GM12878 (cell line): ENCODE results near the gene HUS1. TPM values are rescaled to one million over a fixed set of nuclear protein-coding genes. Genes with fewer than 3 reads are reported as not detected.
A peak's percentile ranks its signal among the peaks of the same experiment; 100 is the strongest.

Experiments used
- ATF7 ChIP-seq: fragments of 450-650 bp; IDR thresholded peaks from 2 replicates; pipeline ENCODE4 v1.6.1; 2016; ENCODE audit warnings: low read depth, mild to moderate bottlenecking
- BACH1 ChIP-seq: fragments of 450-650 bp; IDR thresholded peaks from 2 replicates; pipeline ENCODE4 v1.6.1; 2017; ENCODE audit warnings: mild to moderate bottlenecking, borderline replicate concordance
- CBX5 ChIP-seq: sonication (generic); IDR thresholded peaks from 2 replicates; pipeline ENCODE4 v1.6.1; 2016; ENCODE audit warnings: low read depth, moderate library complexity, mild to moderate bottlenecking, inconsistent platforms
- CHD2 ChIP-seq: IDR thresholded peaks from 2 replicates; pipeline ENCODE4 v1.6.1; 2011; ENCODE audit warnings: low read depth, low read length, improper control_type of control experiment, borderline replicate concordance
- CREM ChIP-seq: IDR thresholded peaks from 2 replicates; pipeline ENCODE4 v1.6.1; 2014; ENCODE audit warnings: antibody characterized with exemption, low read depth
- DPF2 ChIP-seq: fragments of 450-650 bp; IDR thresholded peaks from 2 replicates; pipeline ENCODE4 v1.6.1; 2017; ENCODE audit warnings: mild to moderate bottlenecking
- FOXK2 ChIP-seq: fragments of 450-650 bp; IDR thresholded peaks from 2 replicates; pipeline ENCODE4 v1.6.1; 2017; ENCODE audit warnings: mild to moderate bottlenecking, moderate library complexity
- FOXM1 ChIP-seq: IDR thresholded peaks from 2 replicates; pipeline ENCODE4 v1.6.1; 2012; ENCODE audit warnings: low read depth, mild to moderate bottlenecking, inconsistent platforms, low read length, moderate library complexity
- JUND ChIP-seq: IDR thresholded peaks from 2 replicates; pipeline ENCODE4 v1.6.1; 2012; ENCODE audit warnings: low read depth, mild to moderate bottlenecking, low read length, improper control_type of control experiment, moderate library complexity
- KLF5 ChIP-seq: fragments of 450-650 bp; IDR thresholded peaks from 2 replicates; pipeline ENCODE4 v1.6.1; 2014; ENCODE audit warnings: mild to moderate bottlenecking; ENCODE audit not compliant: partially characterized antibody
- LARP7 ChIP-seq: fragments of 450-650 bp; IDR thresholded peaks from 2 replicates; pipeline ENCODE4 v1.6.1; 2017; ENCODE audit warnings: mild to moderate bottlenecking
- NFIC ChIP-seq: IDR thresholded peaks from 2 replicates; pipeline ENCODE4 v1.6.1; 2012; ENCODE audit warnings: low read depth, mild to moderate bottlenecking, inconsistent platforms, low read length, moderate library complexity
- PAX5 ChIP-seq: IDR thresholded peaks from 2 replicates; pipeline ENCODE4 v1.6.1; 2011; ENCODE audit warnings: low read depth, low read length, borderline replicate concordance
- POU2F2 ChIP-seq: IDR thresholded peaks from 3 replicates; pipeline ENCODE4 v1.6.1; 2011; ENCODE audit warnings: low read depth, mild to moderate bottlenecking, low read length, borderline replicate concordance
- SP1 ChIP-seq: IDR thresholded peaks from one replicate; pipeline ENCODE4 v1.6.1; 2011; ENCODE audit warnings: low read depth, low read length
- STAT3 ChIP-seq: IDR thresholded peaks from 2 replicates; pipeline ENCODE4 v1.6.1; 2011; ENCODE audit warnings: low read depth, low read length, improper control_type of control experiment
- SUPT20H ChIP-seq: IDR thresholded peaks from 2 replicates; pipeline ENCODE4 v1.6.1; 2011; ENCODE audit warnings: low read depth, mild to moderate bottlenecking, low read length, moderate library complexity, borderline replicate concordance; ENCODE audit not compliant: control insufficient read depth
- TAF1 ChIP-seq: IDR thresholded peaks from 2 replicates; pipeline ENCODE4 v1.6.1; 2011; ENCODE audit warnings: mild to moderate bottlenecking, low read depth, low read length, borderline replicate concordance
- TCF7 ChIP-seq: IDR thresholded peaks from 2 replicates; pipeline ENCODE4 v1.6.1; 2014; ENCODE audit warnings: antibody characterized with exemption, borderline replicate concordance
- polyA plus RNA-seq, 11 experiments: library from polyadenylated mRNA; depleted of rRNA in 4 of 11; unstranded in 6 of 11; stranded (reverse) in 5 of 11; fragments of >200 nt; fragmentation: Nextera tagmentation in 4 of 11; fragmentation: Illumina TruSeq in 1 of 11; extraction: Ambion mirVana in 4 of 11; extraction: Trizol in 1 of 11; gene quantifications; 1 replicate in 1 of 11; 2 replicates in 10 of 11; pipeline versions ENCODE4 v1.2.1 to v1.2.3, GENCODE V29; 2011 to 2016; ENCODE audit warnings: inconsistent platforms in 2 of 11, missing spikeins in 2 of 11, low read depth in 1 of 11
- total RNA-seq, 4 experiments: library from RNA; depleted of rRNA in 3 of 4; stranded (reverse); fragments of >200 nt in 3 of 4; fragmentation: Illumina TruSeq in 1 of 4; extraction: Trizol in 1 of 4; gene quantifications; 2 replicates each; pipeline versions ENCODE4 v1.2.1 to v1.2.3, GENCODE V29; 2013 to 2021
- TF ChIP-seq, protein P1 (sequence below): fragments of 450-650 bp; IDR thresholded peaks from 2 replicates; pipeline ENCODE4 v1.6.1; 2017; ENCODE audit warnings: antibody characterized with exemption, mild to moderate bottlenecking, moderate library complexity
- TF ChIP-seq, protein P2 (sequence below): IDR thresholded peaks from 2 replicates; pipeline ENCODE4 v1.6.1; 2011; ENCODE audit warnings: mild to moderate bottlenecking, low read depth, low read length, moderate library complexity; ENCODE audit not compliant: insufficient replicate concordance
- TF ChIP-seq, protein P3 (sequence below): fragments of 450-650 bp; IDR thresholded peaks from 2 replicates; pipeline ENCODE4 v1.6.1; 2014; ENCODE audit warnings: mild to moderate bottlenecking
- TF ChIP-seq, protein P4 (sequence below): fragments of 450-650 bp; IDR thresholded peaks from 2 replicates; pipeline ENCODE4 v1.6.1; 2017; ENCODE audit warnings: low read depth, mild to moderate bottlenecking, moderate library complexity
- TF ChIP-seq, protein P5 (sequence below): fragments of 450-650 bp; IDR thresholded peaks from 2 replicates; pipeline ENCODE4 v1.6.1; 2016; ENCODE audit warnings: mild to moderate bottlenecking

HUS1 gene
- total and polyA plus RNA-seq, 10 of the 15 experiments (the other 5 are each of a cell fraction or from before 2014, with no cell fraction given), result 10.4 to 35.5 (median 22.6) TPM

DNA sequence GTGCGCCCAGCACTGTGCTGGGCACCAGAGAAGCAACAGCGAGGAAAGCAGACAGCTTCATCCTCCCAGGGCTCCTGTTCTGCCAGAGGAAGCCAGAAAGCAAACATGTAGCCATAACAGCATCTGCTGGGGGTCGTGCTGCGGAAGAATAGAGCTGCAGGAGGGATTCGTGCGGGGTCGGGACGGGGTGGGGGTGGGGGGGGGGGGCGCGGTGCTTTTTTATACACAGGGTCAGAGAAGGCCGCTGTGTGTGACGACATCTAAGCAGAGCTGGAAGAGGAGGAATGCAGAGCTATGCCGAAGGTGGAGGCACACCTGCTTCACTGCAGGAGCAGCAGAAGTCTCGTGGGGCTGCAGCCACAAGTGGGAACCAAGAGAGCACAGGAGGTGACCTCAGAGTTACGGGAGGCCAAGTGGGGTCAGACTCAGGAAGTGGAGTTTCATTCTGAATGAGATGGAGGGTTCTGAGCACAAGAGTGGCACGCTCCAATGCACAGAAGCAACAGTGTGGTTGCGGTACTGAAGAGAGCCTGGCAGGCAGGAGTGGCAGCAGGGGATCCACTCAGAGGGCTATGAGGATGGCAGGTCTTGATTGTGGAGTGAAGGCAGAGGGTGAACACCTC lies 42.2 kb downstream of the HUS1 start (continued):
- TF ChIP-seq, protein P1, sequence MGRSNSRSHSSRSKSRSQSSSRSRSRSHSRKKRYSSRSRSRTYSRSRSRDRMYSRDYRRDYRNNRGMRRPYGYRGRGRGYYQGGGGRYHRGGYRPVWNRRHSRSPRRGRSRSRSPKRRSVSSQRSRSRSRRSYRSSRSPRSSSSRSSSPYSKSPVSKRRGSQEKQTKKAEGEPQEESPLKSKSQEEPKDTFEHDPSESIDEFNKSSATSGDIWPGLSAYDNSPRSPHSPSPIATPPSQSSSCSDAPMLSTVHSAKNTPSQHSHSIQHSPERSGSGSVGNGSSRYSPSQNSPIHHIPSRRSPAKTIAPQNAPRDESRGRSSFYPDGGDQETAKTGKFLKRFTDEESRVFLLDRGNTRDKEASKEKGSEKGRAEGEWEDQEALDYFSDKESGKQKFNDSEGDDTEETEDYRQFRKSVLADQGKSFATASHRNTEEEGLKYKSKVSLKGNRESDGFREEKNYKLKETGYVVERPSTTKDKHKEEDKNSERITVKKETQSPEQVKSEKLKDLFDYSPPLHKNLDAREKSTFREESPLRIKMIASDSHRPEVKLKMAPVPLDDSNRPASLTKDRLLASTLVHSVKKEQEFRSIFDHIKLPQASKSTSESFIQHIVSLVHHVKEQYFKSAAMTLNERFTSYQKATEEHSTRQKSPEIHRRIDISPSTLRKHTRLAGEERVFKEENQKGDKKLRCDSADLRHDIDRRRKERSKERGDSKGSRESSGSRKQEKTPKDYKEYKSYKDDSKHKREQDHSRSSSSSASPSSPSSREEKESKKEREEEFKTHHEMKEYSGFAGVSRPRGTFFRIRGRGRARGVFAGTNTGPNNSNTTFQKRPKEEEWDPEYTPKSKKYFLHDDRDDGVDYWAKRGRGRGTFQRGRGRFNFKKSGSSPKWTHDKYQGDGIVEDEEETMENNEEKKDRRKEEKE, result no peak
- TF ChIP-seq TCF7 (0 out of 2 replicates have a peak, but pooled peaks have one; percentile 75), JUND (peak; percentile 94), ATF7 (peak; percentile 96), CREM (peak; percentile 98), SP1 (peak; percentile 90), FOXM1 (peak; percentile 99), KLF5 (peak; percentile 23), TAF1 (peak; percentile 40; the same call in 1 of the 2 replicates), BACH1 (peak; percentile 89), SUPT20H (no peak), LARP7 (no peak), CBX5 (0 out of 2 replicates have a peak, but pooled peaks have one; percentile 92), FOXK2 (peak; percentile 13; the same call in 1 of the 2 replicates), PAX5 (peak; percentile 100), STAT3 (peak; percentile 86; the same call in 1 of the 2 replicates), POU2F2 (peak; percentile 84; the same call in 2 of the 3 replicates), CHD2 (peak; percentile 86), DPF2 (peak; percentile 99), NFIC (peak; percentile 99)
- TF ChIP-seq, protein P2, sequence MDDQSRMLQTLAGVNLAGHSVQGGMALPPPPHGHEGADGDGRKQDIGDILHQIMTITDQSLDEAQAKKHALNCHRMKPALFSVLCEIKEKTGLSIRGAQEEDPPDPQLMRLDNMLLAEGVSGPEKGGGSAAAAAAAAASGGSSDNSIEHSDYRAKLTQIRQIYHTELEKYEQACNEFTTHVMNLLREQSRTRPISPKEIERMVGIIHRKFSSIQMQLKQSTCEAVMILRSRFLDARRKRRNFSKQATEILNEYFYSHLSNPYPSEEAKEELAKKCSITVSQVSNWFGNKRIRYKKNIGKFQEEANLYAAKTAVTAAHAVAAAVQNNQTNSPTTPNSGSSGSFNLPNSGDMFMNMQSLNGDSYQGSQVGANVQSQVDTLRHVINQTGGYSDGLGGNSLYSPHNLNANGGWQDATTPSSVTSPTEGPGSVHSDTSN, result no peak
- TF ChIP-seq, protein P3, sequence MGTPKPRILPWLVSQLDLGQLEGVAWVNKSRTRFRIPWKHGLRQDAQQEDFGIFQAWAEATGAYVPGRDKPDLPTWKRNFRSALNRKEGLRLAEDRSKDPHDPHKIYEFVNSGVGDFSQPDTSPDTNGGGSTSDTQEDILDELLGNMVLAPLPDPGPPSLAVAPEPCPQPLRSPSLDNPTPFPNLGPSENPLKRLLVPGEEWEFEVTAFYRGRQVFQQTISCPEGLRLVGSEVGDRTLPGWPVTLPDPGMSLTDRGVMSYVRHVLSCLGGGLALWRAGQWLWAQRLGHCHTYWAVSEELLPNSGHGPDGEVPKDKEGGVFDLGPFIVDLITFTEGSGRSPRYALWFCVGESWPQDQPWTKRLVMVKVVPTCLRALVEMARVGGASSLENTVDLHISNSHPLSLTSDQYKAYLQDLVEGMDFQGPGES, result no peak
- TF ChIP-seq, protein P4, sequence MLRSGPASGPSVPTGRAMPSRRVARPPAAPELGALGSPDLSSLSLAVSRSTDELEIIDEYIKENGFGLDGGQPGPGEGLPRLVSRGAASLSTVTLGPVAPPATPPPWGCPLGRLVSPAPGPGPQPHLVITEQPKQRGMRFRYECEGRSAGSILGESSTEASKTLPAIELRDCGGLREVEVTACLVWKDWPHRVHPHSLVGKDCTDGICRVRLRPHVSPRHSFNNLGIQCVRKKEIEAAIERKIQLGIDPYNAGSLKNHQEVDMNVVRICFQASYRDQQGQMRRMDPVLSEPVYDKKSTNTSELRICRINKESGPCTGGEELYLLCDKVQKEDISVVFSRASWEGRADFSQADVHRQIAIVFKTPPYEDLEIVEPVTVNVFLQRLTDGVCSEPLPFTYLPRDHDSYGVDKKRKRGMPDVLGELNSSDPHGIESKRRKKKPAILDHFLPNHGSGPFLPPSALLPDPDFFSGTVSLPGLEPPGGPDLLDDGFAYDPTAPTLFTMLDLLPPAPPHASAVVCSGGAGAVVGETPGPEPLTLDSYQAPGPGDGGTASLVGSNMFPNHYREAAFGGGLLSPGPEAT, result peak; percentile 76
- TF ChIP-seq, protein P5, sequence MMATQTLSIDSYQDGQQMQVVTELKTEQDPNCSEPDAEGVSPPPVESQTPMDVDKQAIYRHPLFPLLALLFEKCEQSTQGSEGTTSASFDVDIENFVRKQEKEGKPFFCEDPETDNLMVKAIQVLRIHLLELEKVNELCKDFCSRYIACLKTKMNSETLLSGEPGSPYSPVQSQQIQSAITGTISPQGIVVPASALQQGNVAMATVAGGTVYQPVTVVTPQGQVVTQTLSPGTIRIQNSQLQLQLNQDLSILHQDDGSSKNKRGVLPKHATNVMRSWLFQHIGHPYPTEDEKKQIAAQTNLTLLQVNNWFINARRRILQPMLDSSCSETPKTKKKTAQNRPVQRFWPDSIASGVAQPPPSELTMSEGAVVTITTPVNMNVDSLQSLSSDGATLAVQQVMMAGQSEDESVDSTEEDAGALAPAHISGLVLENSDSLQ, result peak; percentile 86
